Loucy (cell line): ENCODE measurements around the gene MPRIP.

Experiments
- EZH2phosphoT487 ChIP-seq: fragments of 200-600 bp; IDR thresholded peaks from 2 replicates; pipeline ENCODE4 v1.6.1; 2018; ENCODE audit warnings: antibody characterized with exemption, mild to moderate bottlenecking, moderate library complexity, borderline replicate concordance
- TF ChIP-seq, protein P1 (sequence below): fragments of 200-600 bp; sonication (generic); conservative IDR thresholded peaks from 2 replicates; pipeline ENCODE4 v1.5.1; 2014; ENCODE audit warnings: mild to moderate bottlenecking, antibody characterized with exemption, low read length

DNA sequence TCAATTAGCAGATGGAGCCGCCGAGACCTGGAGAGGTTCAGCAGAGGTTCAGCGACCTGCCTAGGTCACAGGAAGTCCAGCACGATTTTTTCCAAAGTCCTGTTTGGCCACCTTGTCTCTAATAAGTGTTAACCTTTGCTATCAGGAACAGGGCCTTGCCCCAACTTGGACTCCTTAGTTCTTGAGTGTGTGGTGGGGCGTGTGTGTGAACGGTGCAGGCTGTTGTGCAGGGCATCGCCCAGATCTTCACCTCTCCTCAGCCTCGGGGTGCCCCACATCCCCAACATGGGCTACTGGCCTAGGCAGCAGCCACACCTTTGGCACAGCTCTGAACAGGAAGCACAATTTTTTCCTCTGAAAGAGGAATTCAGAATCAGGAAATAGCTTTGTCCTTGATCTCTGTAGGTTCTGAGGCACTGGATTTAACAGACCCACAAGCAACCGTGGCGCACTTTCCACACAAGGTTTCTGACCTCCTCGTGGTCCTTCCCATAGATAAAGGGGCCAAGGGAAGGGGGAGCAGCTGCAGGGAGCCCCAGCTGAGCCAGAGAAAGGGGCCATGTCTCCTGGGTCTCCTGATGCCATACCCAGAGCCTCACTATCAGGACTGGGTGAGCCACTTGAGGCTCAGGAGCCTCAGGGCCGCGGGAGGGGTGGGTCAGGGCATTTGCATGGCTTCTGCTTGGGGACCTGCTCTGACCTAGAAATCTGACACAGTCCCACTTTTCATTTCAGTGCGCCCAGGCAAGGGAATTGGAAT is 10.4 kb downstream of the MPRIP start:
- TF ChIP-seq, protein P1, sequence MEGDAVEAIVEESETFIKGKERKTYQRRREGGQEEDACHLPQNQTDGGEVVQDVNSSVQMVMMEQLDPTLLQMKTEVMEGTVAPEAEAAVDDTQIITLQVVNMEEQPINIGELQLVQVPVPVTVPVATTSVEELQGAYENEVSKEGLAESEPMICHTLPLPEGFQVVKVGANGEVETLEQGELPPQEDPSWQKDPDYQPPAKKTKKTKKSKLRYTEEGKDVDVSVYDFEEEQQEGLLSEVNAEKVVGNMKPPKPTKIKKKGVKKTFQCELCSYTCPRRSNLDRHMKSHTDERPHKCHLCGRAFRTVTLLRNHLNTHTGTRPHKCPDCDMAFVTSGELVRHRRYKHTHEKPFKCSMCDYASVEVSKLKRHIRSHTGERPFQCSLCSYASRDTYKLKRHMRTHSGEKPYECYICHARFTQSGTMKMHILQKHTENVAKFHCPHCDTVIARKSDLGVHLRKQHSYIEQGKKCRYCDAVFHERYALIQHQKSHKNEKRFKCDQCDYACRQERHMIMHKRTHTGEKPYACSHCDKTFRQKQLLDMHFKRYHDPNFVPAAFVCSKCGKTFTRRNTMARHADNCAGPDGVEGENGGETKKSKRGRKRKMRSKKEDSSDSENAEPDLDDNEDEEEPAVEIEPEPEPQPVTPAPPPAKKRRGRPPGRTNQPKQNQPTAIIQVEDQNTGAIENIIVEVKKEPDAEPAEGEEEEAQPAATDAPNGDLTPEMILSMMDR, result no peak
- TF ChIP-seq EZH2phosphoT487, result no peak
